Pons (tissue), 1 donor: ENCODE data around the gene BRSK1.

Experiments used
- DNase-seq: peaks from one replicate; pipeline ENCODE4 v3.0.0-alpha.2; 2016; ENCODE audit warnings: low spot score

Gene BRSK1

GRCh38 chr19:55283548-55284377 is at the start of gene BRSK1:
TSS of gene BRSK1 (plus strand) at chr19:55283997. CDS start at chr19:55284443, 446 bp downstream.
- peak; percentile 57 for DNase-seq

DNA sequence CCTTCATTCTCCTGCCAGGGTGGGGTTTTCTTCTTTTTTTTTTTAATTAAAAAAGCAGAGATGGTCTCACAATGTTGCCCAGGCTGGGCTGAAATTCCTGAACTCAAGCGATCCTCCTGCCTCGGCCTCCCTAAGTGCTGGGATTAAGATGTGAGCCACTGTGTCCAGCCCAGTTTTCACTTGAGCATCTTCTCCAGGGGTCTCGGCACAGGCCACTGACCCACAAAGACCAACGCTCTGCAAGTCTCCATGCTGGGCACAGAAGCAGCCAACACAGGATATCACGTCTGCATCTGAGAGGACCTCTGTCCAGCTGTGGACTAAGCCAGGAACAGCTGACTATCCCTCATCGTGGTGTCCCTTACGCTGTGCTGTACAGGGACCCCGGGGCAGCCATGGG is 45.8 kb upstream of the BRSK1 start:
- DNase-seq: no peak

- no peak for DNase-seq
Measured at GRCh38 chr19:55239004-55239403, 44.8 kb upstream of the BRSK1 start.

GRCh38 chr19:55240713-55241020 is 43.1 kb upstream of the BRSK1 start:
- DNase-seq: no peak

- no peak for DNase-seq
Measured at GRCh38 chr19:55241143-55241934, 42.5 kb upstream of the BRSK1 start.

DNA sequence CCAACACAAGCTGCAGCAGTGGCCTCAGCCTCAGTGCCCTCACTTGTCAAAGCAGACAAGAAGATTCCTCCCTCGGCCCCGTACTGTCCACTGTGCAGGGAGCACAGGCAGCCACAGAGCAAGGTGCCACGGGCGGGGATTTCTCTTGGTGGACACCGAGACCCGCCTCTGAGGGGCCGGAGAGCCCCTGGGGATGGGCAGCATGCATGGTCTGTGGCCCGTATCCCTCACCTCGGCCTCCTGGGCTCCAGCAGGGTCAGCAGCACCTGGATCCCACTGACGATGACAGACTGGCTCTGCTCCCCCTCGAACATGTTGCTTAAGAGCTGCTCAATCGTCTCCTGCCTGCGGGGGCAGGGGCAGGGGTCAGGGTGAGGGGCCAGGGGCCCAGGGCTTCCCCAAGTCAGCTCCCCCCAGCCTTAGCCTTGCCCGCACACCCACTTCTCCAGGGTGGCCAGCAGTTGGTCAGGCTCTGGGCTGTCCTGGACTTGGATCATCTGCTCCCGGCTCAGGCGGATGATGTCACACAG is 41.8 kb upstream of the BRSK1 start:
- DNase-seq: no peak

GRCh38 chr19:55242517-55242916 is 41.3 kb upstream of the BRSK1 start:
- no peak for DNase-seq

DNA sequence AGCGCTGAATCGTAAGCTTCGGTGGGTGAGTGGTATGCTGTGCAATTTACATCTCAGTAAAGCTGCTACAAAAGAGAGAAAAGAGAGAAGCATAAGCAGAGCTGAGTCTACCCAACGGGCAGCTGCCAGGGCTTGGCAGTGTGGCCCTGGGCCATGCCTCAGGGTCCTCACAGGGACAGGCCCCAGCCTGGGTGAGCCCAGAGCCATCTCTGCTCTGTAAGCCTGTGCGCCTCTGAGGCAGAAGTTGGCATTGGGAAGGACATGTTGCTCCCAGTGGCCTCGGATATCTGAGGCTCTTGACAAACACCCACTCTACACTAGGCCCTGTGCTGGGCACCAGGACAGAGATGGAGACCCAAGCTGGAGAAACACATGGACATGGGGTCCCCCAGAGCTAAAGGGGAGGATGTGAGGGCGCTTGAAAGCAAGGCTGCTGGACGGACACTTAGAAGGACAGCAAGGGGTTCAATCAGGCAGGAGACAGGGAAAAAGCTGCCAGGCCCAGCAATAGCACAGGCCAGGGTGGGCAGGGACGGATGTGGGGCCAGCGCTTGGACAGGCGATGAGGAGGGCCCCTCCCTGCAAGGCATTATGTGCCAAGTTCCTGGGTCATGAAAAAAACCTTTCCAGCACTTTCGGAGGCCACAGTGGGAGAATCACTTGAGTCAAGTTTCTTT is 39.7 kb upstream of the BRSK1 start:
- no peak for DNase-seq

DNA sequence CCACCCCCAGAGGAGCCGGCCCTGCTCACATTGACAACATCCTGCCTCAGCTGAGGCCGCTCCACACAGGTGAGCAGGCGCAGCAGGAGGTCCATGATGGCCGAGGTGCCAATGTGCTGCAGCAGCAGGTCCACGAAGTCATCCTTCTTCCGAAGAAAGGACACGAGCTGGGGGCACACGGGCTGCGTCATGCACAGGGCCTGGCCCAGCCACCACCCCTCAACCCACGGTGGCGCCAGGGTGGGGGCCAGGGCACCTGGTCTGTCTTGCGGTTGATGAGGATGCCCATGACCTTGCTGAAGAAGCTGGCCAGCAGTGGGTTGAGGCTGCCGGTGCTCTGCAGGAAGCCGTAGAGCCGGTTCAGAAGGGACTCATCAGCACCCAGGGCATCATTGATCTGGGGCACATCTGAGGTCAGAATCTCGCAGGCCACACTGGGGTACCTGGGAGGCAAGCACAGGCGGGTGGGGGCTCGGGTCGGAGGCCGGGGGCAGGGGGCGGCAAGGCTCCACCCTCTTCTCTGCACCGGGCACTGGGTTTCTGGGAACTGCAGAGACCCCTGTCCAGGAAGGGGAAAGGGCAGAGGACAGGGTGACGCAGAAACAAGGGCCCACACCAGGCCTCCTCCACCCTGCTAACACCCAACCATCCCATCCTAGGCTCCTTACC is 38.4 kb upstream of the BRSK1 start:
- DNase-seq: no peak

DNA sequence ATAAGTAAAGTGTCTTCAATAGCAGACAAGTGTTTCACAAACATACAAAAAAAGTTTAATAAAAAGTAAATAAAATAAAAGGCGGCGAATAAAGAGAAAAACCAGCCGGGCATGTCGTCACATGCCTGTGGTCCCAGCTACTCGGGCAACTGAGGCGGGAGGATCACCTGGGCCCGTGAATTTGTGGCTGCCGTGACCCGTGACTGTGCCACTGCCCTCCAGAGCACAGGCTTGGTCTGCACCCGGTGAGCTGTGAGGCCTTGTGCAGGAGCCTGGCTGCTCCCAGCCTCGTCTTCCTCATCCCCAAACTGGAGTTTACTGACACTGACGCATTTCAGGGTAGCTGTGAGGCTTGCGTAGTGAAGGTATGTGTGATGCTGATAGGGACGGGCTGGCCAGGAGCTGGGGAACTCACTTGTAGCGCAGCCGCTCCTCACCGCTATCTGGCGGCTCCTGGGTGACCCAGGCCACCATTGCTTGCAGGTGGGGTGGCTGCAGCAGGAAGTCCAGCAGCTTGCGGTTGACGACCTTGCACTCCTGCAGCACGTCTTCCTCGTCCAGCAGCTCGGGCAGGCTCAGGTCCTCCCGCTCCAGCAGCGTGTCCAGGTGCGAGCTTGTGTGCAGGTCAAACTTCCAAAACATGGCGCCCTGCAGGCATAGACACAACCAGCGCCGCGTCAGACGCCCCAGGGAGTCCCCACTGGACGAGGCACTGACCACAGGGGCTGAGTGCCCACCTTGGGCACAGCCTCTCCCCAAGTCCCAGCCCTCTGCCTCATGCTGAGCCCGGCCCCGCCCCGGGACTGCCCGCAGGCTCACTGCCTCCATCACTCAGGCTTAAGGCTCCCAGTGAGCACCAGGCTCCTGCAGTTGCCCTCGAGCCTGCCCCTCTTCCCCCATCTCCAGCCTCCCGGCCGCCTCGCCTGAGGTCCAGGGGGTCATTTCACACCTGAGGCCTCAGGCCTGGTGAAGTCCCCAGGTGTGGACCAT is 37.0 kb upstream of the BRSK1 start:
- no peak for DNase-seq

DNA sequence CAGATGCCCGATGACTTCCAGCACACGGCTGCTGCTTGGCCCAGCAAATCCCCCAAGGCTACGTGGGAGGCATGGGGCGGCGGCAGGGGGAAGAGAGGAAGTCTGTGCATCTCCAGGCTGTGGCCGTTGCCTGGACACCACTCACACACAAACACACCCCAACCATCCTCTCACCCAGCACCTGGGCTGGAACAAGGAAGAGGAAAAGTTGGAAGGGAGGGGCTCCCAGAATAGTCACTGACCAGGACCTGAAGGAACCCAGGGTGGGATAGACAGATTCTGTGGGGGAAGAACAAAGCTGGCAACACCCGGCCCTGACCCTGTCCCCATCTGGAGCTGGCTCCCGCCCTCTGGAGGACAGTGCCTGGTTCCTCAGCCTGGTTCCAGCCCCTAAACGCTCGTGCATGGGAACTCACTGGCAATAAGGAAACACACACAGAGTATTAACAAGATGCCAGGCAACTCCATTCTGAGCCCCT is 36.1 kb upstream of the BRSK1 start:
- no peak for DNase-seq

DNA sequence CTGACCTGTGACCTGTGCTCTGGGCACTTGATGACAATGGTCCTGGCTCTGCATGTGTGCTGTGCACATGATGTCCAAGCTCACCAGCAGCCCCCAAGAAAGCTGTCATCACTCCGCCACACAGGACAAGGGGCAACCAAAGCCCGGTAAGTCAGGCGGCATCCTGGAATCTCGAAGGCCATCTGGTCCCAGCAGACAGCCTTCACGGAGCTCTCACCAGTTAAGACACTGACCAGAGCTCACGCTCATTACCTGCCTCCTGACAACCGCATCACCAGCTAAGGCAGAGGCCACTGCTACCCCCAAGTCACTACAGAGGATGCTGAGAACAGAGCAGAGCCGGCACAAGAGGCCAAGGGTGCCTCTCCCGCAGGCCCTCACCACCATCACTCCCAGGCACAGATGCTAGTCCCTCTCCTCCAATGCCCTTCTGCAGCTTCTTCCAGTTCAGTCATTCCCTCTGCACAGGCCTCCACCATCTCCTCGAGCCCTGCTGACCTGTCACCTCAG is 35.6 kb upstream of the BRSK1 start:
- DNase-seq: no peak

GRCh38 chr19:55248704-55249103 is 35.1 kb upstream of the BRSK1 start:
- DNase-seq: no peak

DNA sequence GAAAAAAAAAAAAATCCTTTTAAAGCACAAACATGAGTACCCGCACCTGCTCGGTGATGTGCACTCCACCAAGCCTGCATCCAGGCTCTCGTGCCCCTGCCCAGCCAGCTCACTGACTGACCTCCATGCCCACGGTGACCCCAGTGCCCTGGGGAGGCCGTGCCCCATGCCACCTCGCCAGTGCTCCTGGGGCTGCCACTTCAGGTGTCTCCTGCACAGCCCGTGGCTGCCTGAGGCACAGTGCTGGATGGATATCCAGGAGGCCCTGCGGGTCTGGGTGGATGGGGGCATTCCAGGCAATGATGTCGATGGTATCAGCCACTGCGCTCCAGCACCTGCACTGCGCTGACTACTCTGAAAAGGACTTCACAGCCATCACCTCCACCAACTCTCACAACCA is 34.0 kb upstream of the BRSK1 start:
- DNase-seq: no peak

- DNase-seq: no peak
Measured at GRCh38 chr19:55250262-55251036, 33.3 kb upstream of the BRSK1 start.

DNA sequence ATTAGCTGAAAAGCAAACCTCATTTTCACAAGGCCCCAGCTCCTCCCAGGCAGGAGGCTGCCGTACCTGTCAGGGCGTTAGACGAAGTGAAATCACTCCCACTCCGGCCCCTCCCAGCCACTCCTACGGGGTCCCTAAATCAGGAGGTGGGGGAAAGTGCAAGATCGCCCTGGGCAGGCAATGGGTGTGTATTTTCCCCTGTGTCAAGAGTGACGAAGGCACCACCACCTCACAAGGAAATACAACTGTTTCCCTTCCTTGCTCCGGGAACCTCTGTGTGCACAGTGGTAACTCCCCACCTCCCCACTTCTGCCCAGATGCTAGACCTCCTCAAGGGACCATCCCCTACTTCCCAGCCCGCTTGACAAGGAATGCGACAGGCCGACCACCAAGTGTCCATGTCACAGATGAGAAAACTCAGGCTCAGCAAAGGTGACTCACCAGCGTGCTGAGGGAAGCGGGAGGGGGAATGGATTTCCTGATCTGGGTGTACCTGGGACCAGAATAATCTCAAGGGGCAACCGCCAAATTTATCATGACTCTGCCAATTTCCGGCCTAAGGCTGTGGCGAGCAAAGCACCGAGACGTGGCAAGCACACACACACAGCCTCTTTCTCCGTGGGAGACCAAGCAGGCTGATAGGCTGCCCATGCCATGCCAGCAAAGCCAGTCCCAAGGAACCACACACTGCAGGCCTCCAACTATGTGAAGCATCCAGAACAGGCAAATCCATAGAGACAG is 32.3 kb upstream of the BRSK1 start:
- no peak for DNase-seq

DNA sequence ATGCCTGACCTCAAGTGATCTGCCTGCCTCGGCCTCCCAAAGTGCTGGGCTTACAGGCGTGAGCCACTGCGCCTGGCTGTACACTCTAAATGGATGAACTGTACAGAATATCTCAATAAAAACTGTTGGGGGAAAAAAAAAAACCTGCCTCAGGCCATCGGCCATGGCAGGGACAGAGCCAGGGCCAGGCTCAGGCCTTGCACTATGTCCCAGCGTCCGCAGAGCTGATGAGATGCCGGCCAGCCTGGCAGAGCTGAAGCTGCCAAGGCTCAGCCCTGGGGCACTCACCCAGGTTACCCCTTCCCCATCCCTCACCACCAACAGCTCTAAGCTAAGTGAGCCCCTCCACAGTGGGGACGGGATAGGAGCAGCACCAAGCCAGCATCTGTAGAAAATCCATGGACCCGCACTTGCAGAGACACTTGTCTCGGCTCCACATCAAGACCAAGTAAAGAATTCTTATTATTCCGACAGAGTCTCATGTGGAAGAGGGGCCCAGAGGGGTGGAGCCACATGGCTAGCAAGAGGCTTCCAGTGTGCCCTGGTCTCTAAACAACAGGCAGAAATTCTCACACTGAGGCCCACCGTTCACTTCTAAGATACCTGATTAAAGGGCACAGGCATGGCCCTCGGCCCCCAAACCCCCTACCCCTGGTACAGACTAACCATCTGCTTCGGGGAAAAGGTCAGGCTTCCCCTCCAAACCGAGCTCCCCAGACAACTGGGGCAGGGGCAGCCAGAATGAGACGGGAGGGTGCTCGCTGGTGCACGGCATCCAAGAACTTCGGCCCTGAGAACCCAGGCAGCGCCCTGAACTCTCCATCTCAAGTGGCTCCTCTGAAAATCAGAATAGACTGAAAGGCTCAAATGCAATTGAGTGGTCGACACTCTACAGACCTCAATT is 30.8 kb upstream of the BRSK1 start:
- DNase-seq: no peak
